Psoas muscle (tissue), 8 donors: ENCODE data around the gene GALNT10. TPM values are rescaled to one million over a fixed set of nuclear protein-coding genes. Genes with fewer than 3 reads are reported as not detected.

ENCODE experiments used
- ATAC-seq, 4 donors: fragments of 200-7000 bp; cut with Tn5 transposase; one replicate each; pipeline ENCODE4 v1.9.1; 2020; ENCODE audit warnings: moderate library complexity in 3 of 4, mild to moderate bottlenecking in 2 of 4
- DNase-seq, 2 donors: peaks; one replicate each; pipeline ENCODE4 v3.0.0-alpha.2; 2020
- H3K27ac ChIP-seq: fragments of 200-600 bp; one replicate; pipeline ENCODE4 v1.8.0; 2022
- H3K27me3 ChIP-seq, 3 donors: fragments of 200-600 bp in 1 of 3; one replicate each; pipeline versions ENCODE4 v1.6.1 to v1.8.0; 2013 to 2022; ENCODE audit warnings: low read length in 2 of 3, mild to moderate bottlenecking in 2 of 3, moderate library complexity in 1 of 3; ENCODE audit not compliant: insufficient read depth in 3 of 3
- H3K36me3 ChIP-seq, 2 donors: fragments of 200-600 bp in 1 of 2; one replicate each; pipeline versions ENCODE4 v1.6.1 to v1.8.0; 2013 to 2022; ENCODE audit warnings: low read depth in 1 of 2, mild to moderate bottlenecking in 1 of 2, moderate library complexity in 1 of 2; ENCODE audit not compliant: insufficient read depth in 1 of 2
- H3K4me1 ChIP-seq: fragments of 200-600 bp; one replicate; pipeline ENCODE4 v1.8.0; 2022
- H3K4me3 ChIP-seq: fragments of 200-600 bp; one replicate; pipeline ENCODE4 v1.8.0; 2022; ENCODE audit warnings: mild to moderate bottlenecking
- H3K9me3 ChIP-seq: fragments of 200-600 bp; one replicate; pipeline ENCODE4 v1.8.0; 2022
- CTCF ChIP-seq: fragments of 200-600 bp; IDR thresholded peaks from one replicate; pipeline ENCODE4 v1.8.0; 2022; ENCODE audit warnings: antibody characterized with exemption
- WGBS, 3 donors: extraction: QIAGEN DNeasy Blood & Tissue Kit; methylation state at CpG; one replicate each; pipeline versions ENCODE4 v1.1.6 to v1.1.7; 2013; 5-methylcytosine and 5-hydroxymethylcytosine counted together
- intact Hi-C, 2 donors: fragments of 100-400 bp; cut with DNase I; formaldehyde crosslinking; loops; one replicate each; pipeline versions ENCODE4 v1.11.0 to v1.14.2; 2022
- polyA plus RNA-seq, 3 donors: library from polyadenylated mRNA; stranded (reverse); fragments of 200-250 nt; gene quantifications; one replicate each; pipeline ENCODE4 v1.2.3, GENCODE V29; 2013
- total RNA-seq, 4 donors: library from RNA; stranded (reverse); fragmentation: NEBNext Ultra II Directional in 2 of 4; extraction: Animal tissue kit (Norgen Biotek cat#: 25700) in 2 of 4; gene quantifications; one replicate each; pipeline versions ENCODE4 v1.2.1 to v1.2.4, GENCODE V29; 2021 to 2023
- donor health status: healthy with polysubstance abuse.
- donor health status: DM: no; HTN: no; CAD: no; lungs with moderate emphysema.
- donor health status: Bipolar disorder and iron deficiency.
- donor health status: healthy.
- donor health status: DM: yes; HTN: yes; CAD: no.
- donor health status: DM: no; HTN: no; CAD: no.
- donor health status: DM: no; HTN: no; CAD: no.
- donor health status: DM: yes; HTN: yes; CAD: no.

The GALNT10 gene
- total and polyA plus RNA-seq, 7 donors: 4.2 to 9.9 (median 6.8) TPM

GRCh38 chr5:154298065-154298464, 107.5 kb downstream of the GALNT10 start:
- no peak overlapping the region for H3K27ac ChIP-seq
- H3K36me3 ChIP-seq: peaks cover 0 to 21% of the 10 kb centered on the region in 2 donors
- peaks cover 11% of the 10 kb centered on the region for H3K4me1 ChIP-seq
- TF ChIP-seq CTCF: no peak
- DNase-seq (no peak), ATAC-seq (no peak)
- H3K9me3 ChIP-seq: no peaks in the 10 kb centered on the region
- WGBS, 3 donors: 89 to 94% (median 93%) methylated on average over 3 of the region's 3 CpGs
- no peak overlapping the region for H3K4me3 ChIP-seq
- no peaks in the 10 kb centered on the region for H3K27me3 ChIP-seq
- intact Hi-C loops: no loop called here

- 91 to 96% (median 95%) methylated on average over 4 of the region's 4 CpGs for WGBS, 3 donors
- no peak for ATAC-seq
- TF ChIP-seq CTCF: no peak
- H3K4me1 ChIP-seq: peaks cover 10% of the 10 kb centered on the region
- no peak for DNase-seq
- H3K9me3 ChIP-seq: peaks cover 8% of the 10 kb centered on the region
- H3K27ac ChIP-seq: no peak overlapping the region
- no peak overlapping the region for H3K4me3 ChIP-seq
- no peaks in the 10 kb centered on the region for H3K27me3 ChIP-seq
- peaks cover 0 to 16% of the 10 kb centered on the region in 2 donors for H3K36me3 ChIP-seq
- intact Hi-C loops: no loop called here
Observed at GRCh38 chr5:154300207-154300883, 109.8 kb downstream of the GALNT10 start.

GRCh38 chr5:154301726-154302125, 111.2 kb downstream of the GALNT10 start:
- intact Hi-C loops: no loop called here
- 36 to 49% (median 36%) methylated on average over 3 of the region's 3 CpGs for WGBS, 3 donors
- no peak for DNase-seq

GRCh38 chr5:154302161-154302560, 111.6 kb downstream of the GALNT10 start:
- Histone ChIP-seq H3K27me3 (no peaks in the 10 kb centered on the region), H3K4me1 (peaks cover 10% of the 10 kb centered on the region), H3K9me3 (peaks cover 8% of the 10 kb centered on the region), H3K36me3 (peaks cover 0 to 15% of the 10 kb centered on the region in 2 donors), H3K27ac (no peak overlapping the region), H3K4me3 (no peak overlapping the region)
- intact Hi-C loops: no loop called here
- DNase-seq (peak; percentile 58 to 78), ATAC-seq (peak; percentile 65 to 83 (median 70))
- WGBS, 3 donors: 13 to 18% (median 17%) methylated on average over 5 of the region's 5 CpGs
- TF ChIP-seq CTCF: no peak

More at GRCh38 chr5:154301726-154302125, 111.2 kb downstream of the GALNT10 start:
- peaks cover 10% of the 10 kb centered on the region for H3K4me1 ChIP-seq
- peaks cover 0 to 15% of the 10 kb centered on the region in 2 donors for H3K36me3 ChIP-seq
- H3K27me3 ChIP-seq: no peaks in the 10 kb centered on the region
- H3K27ac ChIP-seq: no peak overlapping the region
- ATAC-seq: no peak
- no peak overlapping the region for H3K4me3 ChIP-seq
- TF ChIP-seq CTCF: no peak
- H3K9me3 ChIP-seq: peaks cover 8% of the 10 kb centered on the region

GRCh38 chr5:154303133-154303532, 112.6 kb downstream of the GALNT10 start:
- H3K9me3 ChIP-seq: peaks cover 8% of the 10 kb centered on the region
- intact Hi-C loops: no loop called here

More at GRCh38 chr5:154303133-154303532, 112.6 kb downstream of the GALNT10 start:
- H3K4me3 ChIP-seq: no peak overlapping the region
- DNase-seq (no peak), ATAC-seq (no peak)
- H3K36me3 ChIP-seq: peaks cover 0 to 12% of the 10 kb centered on the region in 2 donors
- peaks cover 10% of the 10 kb centered on the region for H3K4me1 ChIP-seq
- 88 to 100% (median 96%) methylated on average over 1 of the region's 1 CpG for WGBS, 3 donors
- H3K27me3 ChIP-seq: no peaks in the 10 kb centered on the region
- no peak for TF ChIP-seq CTCF
- no peak overlapping the region for H3K27ac ChIP-seq
